GM21786 (cell line): ENCODE results near the gene PTPRN2.

Source experiments
- ATAC-seq: cut with Tn5 transposase; IDR thresholded peaks from one replicate; pipeline ENCODE4 v1.9.1; 2021; ENCODE audit not compliant: unreplicated experiment

The PTPRN2 gene

GRCh38 chr7:158329014-158329610, 258.5 kb downstream of the PTPRN2 start:
- no peak for ATAC-seq

GRCh38 chr7:158328376-158329013, 259.1 kb downstream of the PTPRN2 start:
- ATAC-seq, result no peak

DNA sequence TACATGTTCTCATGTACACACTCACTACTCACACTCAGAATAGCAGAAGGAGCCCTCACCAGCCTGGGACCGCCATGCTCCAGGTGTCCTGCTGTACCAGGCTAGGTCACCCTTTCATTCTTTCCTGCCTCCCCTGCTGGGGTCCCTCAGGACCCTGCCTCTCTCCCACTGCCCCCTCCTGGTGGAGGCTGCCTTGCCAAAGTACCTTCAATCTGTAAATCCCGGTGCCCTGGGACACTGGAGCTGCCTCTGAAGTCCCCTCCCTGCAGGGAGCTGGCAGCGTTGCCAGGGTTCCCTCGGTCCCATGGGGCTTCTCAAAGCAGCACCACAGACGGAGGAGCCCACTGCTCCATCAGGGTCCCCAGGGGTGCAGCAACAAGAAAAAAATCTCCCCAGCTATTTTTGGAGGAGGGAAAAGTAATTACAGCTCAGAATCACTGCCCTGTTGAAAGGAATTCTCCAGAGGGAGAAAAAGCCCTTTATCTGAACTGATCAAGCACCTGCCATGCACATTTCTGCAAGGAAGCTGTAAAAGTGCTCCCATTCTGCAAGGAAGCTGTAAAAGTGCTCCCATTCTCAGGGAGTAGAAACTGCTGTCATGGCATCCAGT, 259.9 kb downstream of the PTPRN2 start:
- ATAC-seq, result no peak

DNA sequence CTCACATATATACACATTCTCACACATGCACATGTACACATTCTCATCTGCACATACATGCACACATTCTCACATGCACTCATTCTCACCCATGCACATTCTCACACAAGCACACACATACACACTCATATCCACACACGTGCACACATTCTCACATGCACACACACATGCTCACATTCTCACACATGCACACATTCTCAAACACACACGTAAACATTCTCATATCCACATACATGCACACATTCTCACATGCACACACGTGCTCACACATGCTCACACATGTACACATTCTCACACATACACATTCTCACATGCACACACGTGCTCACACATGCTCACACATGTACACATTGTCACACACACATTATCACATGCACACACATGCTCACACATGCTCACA, 260.6 kb downstream of the PTPRN2 start:
- no peak for ATAC-seq

- ATAC-seq, result no peak
Measured at GRCh38 chr7:158325530-158326381, 261.9 kb downstream of the PTPRN2 start.

GRCh38 chr7:158324397-158325360, 262.9 kb downstream of the PTPRN2 start:
- no peak for ATAC-seq

DNA sequence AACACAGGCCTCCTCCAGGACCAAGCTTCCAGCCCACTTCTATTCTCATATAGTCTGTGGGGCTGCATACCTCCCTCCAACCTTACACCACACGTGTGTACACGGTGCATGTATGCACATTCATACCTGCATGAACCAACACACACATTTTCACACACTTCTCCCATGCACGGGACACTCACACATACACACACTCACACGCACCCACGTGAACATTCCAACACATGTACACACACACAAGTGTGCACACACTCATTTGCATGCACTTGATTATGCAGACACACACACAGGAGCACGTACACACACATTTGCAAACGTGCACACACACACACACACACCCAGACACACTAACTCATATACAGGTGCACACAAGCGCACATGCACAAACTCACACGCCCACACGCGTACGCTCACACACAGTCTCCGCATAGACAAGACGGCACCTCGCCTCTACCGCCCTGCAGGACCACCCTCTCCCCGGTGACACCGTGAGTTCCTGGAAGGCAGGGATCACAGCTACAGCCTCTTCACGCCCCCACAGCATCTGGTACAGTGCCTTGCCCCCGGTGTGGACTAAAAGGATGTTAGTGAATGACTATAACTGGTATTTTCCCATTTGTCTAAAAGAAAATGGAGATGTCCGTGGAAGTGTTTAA, 263.8 kb downstream of the PTPRN2 start:
- ATAC-seq, result no peak

DNA sequence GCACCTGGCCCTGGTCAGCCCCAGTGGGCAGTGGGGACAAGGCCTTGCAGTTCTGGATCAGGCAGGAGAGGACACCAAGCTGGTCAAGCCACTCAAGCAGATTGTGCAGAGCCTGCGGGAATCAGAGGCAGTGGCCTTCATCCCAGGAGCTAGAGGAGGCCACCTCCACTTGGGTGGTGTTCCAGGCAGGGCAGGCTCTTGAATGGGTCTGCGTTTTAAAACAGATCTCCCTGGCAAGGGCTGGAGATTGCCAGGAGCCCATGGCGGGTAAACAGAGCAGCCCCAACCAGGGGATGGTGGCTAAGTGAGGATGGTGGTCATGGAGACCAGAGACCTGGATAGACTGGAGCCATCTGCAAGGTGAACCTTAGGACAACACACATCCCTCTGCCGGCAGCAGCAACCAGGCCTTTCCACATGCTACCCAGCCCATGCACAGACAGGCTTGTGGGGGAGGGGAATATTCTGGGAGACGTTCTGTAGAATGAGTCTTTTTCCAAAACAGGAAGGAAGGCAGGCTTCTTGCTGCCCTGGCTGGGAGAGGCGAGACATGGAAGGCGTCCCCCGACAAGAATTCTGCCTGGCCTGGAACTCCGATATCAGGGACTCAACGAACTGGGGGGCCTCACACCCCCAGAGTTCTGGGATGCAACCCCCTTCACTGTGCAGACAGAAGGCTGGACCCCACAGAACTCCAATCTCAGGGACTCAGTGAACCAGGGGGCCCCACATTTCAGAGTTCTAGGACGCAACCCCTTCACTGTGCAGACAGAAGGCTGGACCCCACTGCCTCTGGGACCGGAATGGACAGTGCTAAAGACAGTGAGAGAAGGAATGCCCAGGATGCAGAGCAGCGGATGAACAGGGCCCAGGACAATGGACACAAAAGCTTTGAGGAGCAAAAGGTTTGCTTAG, 264.8 kb downstream of the PTPRN2 start:
- no peak for ATAC-seq

DNA sequence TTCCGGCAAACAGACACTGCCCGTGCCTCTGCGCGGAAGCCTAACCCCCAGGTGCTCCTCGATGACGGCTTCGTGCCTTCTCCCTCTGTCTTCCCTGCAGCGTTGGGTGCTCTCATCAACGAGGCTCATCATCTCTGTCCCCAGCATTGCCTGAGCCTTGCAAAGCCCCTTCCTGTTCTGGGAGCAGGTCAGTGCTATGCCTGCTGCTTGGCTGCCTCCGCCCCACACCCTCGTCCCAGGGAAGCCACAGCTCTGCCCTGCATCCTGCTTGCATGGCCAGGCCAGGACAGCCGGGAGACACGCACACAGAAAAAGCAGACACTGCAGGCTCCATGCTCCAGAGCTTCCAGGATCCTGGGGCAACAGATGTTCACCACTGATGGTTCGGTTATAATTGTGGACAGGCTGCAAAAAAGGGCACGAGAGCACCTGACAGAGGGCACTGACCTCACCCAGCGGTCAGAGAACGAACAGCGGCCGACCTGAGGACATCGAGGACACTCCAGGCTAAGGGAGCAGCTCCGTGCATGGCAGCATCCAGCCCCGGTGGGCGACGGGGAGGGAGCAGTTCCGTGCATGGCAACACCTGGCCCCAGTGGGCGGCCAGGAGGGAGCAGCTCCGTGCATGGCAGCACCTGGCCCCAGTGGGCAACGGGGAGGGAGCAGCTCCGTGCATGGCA, 265.5 kb downstream of the PTPRN2 start:
- ATAC-seq, result no peak

GRCh38 chr7:158321056-158321700, 266.4 kb downstream of the PTPRN2 start:
- no peak for ATAC-seq

- no peak for ATAC-seq
Measured at GRCh38 chr7:158320328-158320727, 267.3 kb downstream of the PTPRN2 start.

DNA sequence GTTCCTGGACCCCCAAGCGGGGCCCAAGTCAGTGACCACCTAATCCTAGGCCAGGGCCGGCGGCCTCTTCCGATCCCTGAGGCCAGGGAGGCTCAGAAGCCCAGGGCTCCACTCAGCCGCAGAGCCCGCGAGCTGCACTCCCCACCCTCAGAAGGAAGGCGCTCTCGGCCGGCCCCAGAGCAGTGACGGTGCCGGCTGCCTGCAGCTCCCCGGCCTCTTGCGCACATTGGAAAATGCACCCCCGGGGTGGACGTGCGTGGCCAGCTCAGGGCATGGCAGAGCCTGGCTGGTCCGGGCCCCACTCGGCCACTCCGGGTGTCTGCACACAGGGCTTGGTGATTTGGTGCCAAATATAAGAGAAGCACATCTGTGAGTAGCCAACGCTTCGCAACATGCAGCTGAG, 269.1 kb downstream of the PTPRN2 start:
- ATAC-seq, result no peak

GRCh38 chr7:158317238-158318205, 270.1 kb downstream of the PTPRN2 start:
- ATAC-seq, result no peak

- no peak for ATAC-seq
Measured at GRCh38 chr7:158316466-158317031, 271.1 kb downstream of the PTPRN2 start.

GRCh38 chr7:158315881-158316280, 271.7 kb downstream of the PTPRN2 start:
- ATAC-seq, result no peak

GRCh38 chr7:158315326-158315725, 272.3 kb downstream of the PTPRN2 start:
- no peak for ATAC-seq
